Panc1 (cell line): ENCODE data around the gene TTC13. TPM values are rescaled to one million over a fixed set of nuclear protein-coding genes. Genes with fewer than 3 reads are reported as not detected.

Source experiments
- ATAC-seq: fragments of 200-7000 bp; cut with Tn5 transposase; 2 replicates; pipeline ENCODE4 v1.9.1; 2020; ENCODE audit warnings: mild to moderate bottlenecking, moderate library complexity
- BruUV-seq: library from RNA; stranded (reverse); fragments of 400-500 nt; replicated peaks from 2 replicates; lab custom pipeline; 2021; lab: Mats Ljungman, UMichigan
- CTCF ChIA-PET: fragments of 300-600 bp; sonication (Branson Sonifier 250); formaldehyde crosslinking; loops from one replicate; lab custom pipeline; 2022; ENCODE audit warnings: antibody characterized with exemption; lab: Charles Lee
- POLR2A ChIA-PET: fragments of 300-600 bp; sonication (Branson Sonifier 250); formaldehyde crosslinking; loops from one replicate; lab custom pipeline; 2022; ENCODE audit warnings: antibody characterized with exemption; lab: Charles Lee
- DNase-seq: peaks from one replicate; pipeline ENCODE4 v3.0.0-alpha.2; 2010; ENCODE audit warnings: low read depth, low spot score
- H3K27ac ChIP-seq: 2 replicates; pipeline ENCODE4 v1.5.1; 2011; ENCODE audit warnings: mild to moderate bottlenecking, low read length, inconsistent platforms
- H3K27me3 ChIP-seq: fragments of 200-500 bp; sonication (Bioruptor generic); 2 replicates; pipeline ENCODE4 v1.6.0; 2014; ENCODE audit warnings: low read length, inconsistent platforms; ENCODE audit not compliant: control insufficient read depth, insufficient read depth
- H3K36me3 ChIP-seq: fragments of 200-500 bp; sonication (Bioruptor generic); 2 replicates; pipeline ENCODE4 v1.5.1; 2014; ENCODE audit warnings: inconsistent platforms, mild to moderate bottlenecking, low read length, moderate library complexity; ENCODE audit not compliant: control insufficient read depth, insufficient read depth
- H3K4me1 ChIP-seq: 2 replicates; pipeline ENCODE4 v1.5.1; 2011; ENCODE audit warnings: inconsistent platforms, mild to moderate bottlenecking, low read length, moderate library complexity; ENCODE audit not compliant: control insufficient read depth, insufficient read depth
- H3K4me3 ChIP-seq, 2 experiments: 2 replicates each; pipeline ENCODE4 v1.5.1; 2011 to 2012; ENCODE audit warnings: low read depth in 2 of 2, low read length in 2 of 2, mild to moderate bottlenecking in 2 of 2, inconsistent platforms in 1 of 2, moderate library complexity in 1 of 2
- H3K9me3 ChIP-seq: fragments of 200-500 bp; sonication (Bioruptor generic); 2 replicates; pipeline ENCODE4 v1.5.1; 2014; ENCODE audit warnings: low read depth, mild to moderate bottlenecking, inconsistent platforms, low read length, moderate library complexity; ENCODE audit not compliant: control insufficient read depth, insufficient read depth
- POLR2AphosphoS5 ChIP-seq: IDR thresholded peaks from 2 replicates; pipeline ENCODE4 v1.6.1; 2012; ENCODE audit warnings: mild to moderate bottlenecking, low read depth, low read length, moderate library complexity
- REST ChIP-seq, 2 experiments: IDR thresholded peaks; 2 replicates each; pipeline ENCODE4 v1.6.1; 2011 to 2012; ENCODE audit warnings: low read depth in 2 of 2, control low read depth in 1 of 2, low read length in 1 of 2, mild to moderate bottlenecking in 1 of 2, moderate library complexity in 1 of 2; ENCODE audit not compliant: insufficient read depth in 1 of 2
- SIN3A ChIP-seq: IDR thresholded peaks from 2 replicates; pipeline ENCODE4 v1.6.1; 2012; ENCODE audit warnings: low read depth, mild to moderate bottlenecking, low read length, moderate library complexity, borderline replicate concordance; ENCODE audit not compliant: insufficient read depth
- TCF7L2 ChIP-seq: IDR thresholded peaks from 2 replicates; pipeline ENCODE4 v1.6.1; 2011; ENCODE audit warnings: mild to moderate bottlenecking, low read depth, low read length, inconsistent platforms
- in situ Hi-C: cut with HindIII; loops from 2 replicates; pipeline ENCODE4 v1.10.0; 2016; ENCODE audit warnings: low sequenced_read_pairs, low pct_unique_long_range_greater_than_20kb
- intact Hi-C: fragments of 100-400 bp; cut with micrococcal nuclease; formaldehyde crosslinking; loops from one replicate; pipeline ENCODE4 v1.10.0; 2022; ENCODE audit not compliant: unreplicated experiment
- total RNA-seq: library from RNA; stranded (reverse); gene quantifications from one replicate; pipeline ENCODE4 v1.2.1, GENCODE V29; 2021; ENCODE audit not compliant: unreplicated experiment
- TF ChIP-seq, protein P1 (sequence below): fragments of 450-650 bp; IDR thresholded peaks from 2 replicates; pipeline ENCODE4 v1.5.1; 2017; ENCODE audit warnings: mild to moderate bottlenecking

Gene TTC13
- total RNA-seq, 1 experiment from 2014 or later = 19.0 TPM

GRCh38 chr1:230895452-230895851 is 83.2 kb downstream of the TTC13 start:
- Histone ChIP-seq H3K27ac (no peak overlapping the region), H3K36me3 (no peaks in the 10 kb centered on the region), H3K9me3 (no peaks in the 10 kb centered on the region), H3K4me3 (no peak overlapping the region), H3K4me1 (no peaks in the 10 kb centered on the region), H3K27me3 (peaks cover 2% of the 10 kb centered on the region; the same call in 1 of the 2 replicates)
- intact Hi-C loops = no loop called here
- ATAC-seq (no peak), DNase-seq (no peak)
- TF ChIP-seq REST (IDR thresholded peaks at IDR 0.05; ENCODE audit: insufficient read depth in 1 of 2, low read depth in 2 of 2, low read length in 1 of 2) (no peak), SIN3A (no peak), TCF7L2 (no peak), POLR2AphosphoS5 (no peak)
- TF ChIP-seq, protein P1, sequence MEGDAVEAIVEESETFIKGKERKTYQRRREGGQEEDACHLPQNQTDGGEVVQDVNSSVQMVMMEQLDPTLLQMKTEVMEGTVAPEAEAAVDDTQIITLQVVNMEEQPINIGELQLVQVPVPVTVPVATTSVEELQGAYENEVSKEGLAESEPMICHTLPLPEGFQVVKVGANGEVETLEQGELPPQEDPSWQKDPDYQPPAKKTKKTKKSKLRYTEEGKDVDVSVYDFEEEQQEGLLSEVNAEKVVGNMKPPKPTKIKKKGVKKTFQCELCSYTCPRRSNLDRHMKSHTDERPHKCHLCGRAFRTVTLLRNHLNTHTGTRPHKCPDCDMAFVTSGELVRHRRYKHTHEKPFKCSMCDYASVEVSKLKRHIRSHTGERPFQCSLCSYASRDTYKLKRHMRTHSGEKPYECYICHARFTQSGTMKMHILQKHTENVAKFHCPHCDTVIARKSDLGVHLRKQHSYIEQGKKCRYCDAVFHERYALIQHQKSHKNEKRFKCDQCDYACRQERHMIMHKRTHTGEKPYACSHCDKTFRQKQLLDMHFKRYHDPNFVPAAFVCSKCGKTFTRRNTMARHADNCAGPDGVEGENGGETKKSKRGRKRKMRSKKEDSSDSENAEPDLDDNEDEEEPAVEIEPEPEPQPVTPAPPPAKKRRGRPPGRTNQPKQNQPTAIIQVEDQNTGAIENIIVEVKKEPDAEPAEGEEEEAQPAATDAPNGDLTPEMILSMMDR = no peak
- CTCF ChIA-PET = no interaction called here
- in situ Hi-C loops = no loop called here
- POLR2A ChIA-PET = no interaction called here
- BruUV-seq = no TSS peak

DNA sequence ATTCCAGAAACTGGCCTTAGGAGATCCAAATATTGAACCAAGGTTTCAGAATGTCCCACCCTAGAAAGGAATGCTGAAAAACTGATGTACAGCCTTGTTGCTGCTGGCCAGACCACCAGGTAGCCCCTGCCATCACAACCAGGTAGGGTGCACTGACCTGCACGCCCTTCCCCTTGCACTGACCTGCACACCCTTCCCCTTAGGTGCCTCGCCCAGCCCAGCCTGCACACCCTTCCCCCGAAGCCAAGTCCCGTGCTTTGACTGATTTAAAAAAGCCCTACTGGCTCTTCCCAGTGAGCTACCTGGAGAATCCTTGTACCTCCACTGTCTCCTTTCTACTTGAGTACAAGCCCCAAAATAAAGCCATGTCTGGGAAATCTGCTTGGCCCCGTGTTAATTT is 84.0 kb downstream of the TTC13 start:
- ATAC-seq = no peak
- CTCF ChIA-PET = no interaction called here
- no peaks in the 10 kb centered on the region for H3K4me1 ChIP-seq
- no TSS peak for BruUV-seq
- POLR2A ChIA-PET = no interaction called here
- TF ChIP-seq TCF7L2 = no peak
- no peak for TF ChIP-seq REST (IDR thresholded peaks at IDR 0.05; ENCODE audit: insufficient read depth in 1 of 2, low read depth in 2 of 2, low read length in 1 of 2)
- TF ChIP-seq, protein P1 = no peak
- no peak for TF ChIP-seq POLR2AphosphoS5
- TF ChIP-seq SIN3A = no peak
- no peak for DNase-seq
- H3K27me3 ChIP-seq = peaks cover 2% of the 10 kb centered on the region; the same call in 1 of the 2 replicates
- no peak overlapping the region for H3K27ac ChIP-seq
- in situ Hi-C loops (no loop called here), intact Hi-C loops (loop anchor here (1.0 kb wide), 1 partner anchor 21 kb away; no protein-coding TSS in a partner anchor)
- no peaks in the 10 kb centered on the region for H3K36me3 ChIP-seq
- no peaks in the 10 kb centered on the region for H3K9me3 ChIP-seq
- no peak overlapping the region for H3K4me3 ChIP-seq
